Renal cortex interstitium (tissue), 11 donors: ENCODE measurements around the gene DNASE1. TPM values are rescaled to one million over a fixed set of nuclear protein-coding genes. Genes with fewer than 3 reads are reported as not detected.

Source experiments
- DNase-seq, 11 donors: peaks; one replicate each; pipeline ENCODE4 v3.0.0-alpha.2; 2013; ENCODE audit warnings: low read depth in 9 of 11, low spot score in 4 of 11; ENCODE audit errors: extremely low read depth in 1 of 11
- polyA plus RNA-seq, 3 donors: library from polyadenylated mRNA; unstranded; fragments of 120-200 nt; gene quantifications; one replicate each; pipeline ENCODE4 v1.2.1, GENCODE V29; 2013; ENCODE audit not compliant: insufficient read length in 3 of 3

Gene DNASE1
- polyA plus RNA-seq, 3 donors, result 21.1 to 44.8 (median 31.0) TPM

- no peak for DNase-seq
Observed at GRCh38 chr16:3677994-3678393, 23.5 kb downstream of the DNASE1 start.

- no peak for DNase-seq
Observed at GRCh38 chr16:3681206-3681605, 26.7 kb downstream of the DNASE1 start.

GRCh38 chr16:3687021-3687420 is 32.5 kb downstream of the DNASE1 start:
- no peak for DNase-seq

GRCh38 chr16:3687792-3688191 is 33.3 kb downstream of the DNASE1 start:
- no peak for DNase-seq

GRCh38 chr16:3689731-3690130 is 35.2 kb downstream of the DNASE1 start:
- no peak for DNase-seq

GRCh38 chr16:3690470-3690928 is 36.0 kb downstream of the DNASE1 start:
- DNase-seq, result peak; percentile 59 to 86 (median 78)

GRCh38 chr16:3690980-3691720 is 36.7 kb downstream of the DNASE1 start:
- DNase-seq, result no peak

GRCh38 chr16:3691761-3692160 is 37.3 kb downstream of the DNASE1 start:
- no peak for DNase-seq

GRCh38 chr16:3694051-3694450 is 39.6 kb downstream of the DNASE1 start:
- no peak for DNase-seq

GRCh38 chr16:3695610-3696369 is 41.3 kb downstream of the DNASE1 start:
- no peak for DNase-seq

- no peak for DNase-seq
Observed at GRCh38 chr16:3696425-3697218, 42.1 kb downstream of the DNASE1 start.

- no peak for DNase-seq
Observed at GRCh38 chr16:3698941-3699340, 44.5 kb downstream of the DNASE1 start.

- DNase-seq, result no peak
Observed at GRCh38 chr16:3701531-3701930, 47.0 kb downstream of the DNASE1 start.

- no peak for DNase-seq
Observed at GRCh38 chr16:3702082-3702481, 47.6 kb downstream of the DNASE1 start.

- no peak for DNase-seq
Observed at GRCh38 chr16:3706253-3707012, 51.9 kb downstream of the DNASE1 start.
